Choroid plexus epithelial cell (primary cell): ENCODE measurements around the gene ATRNL1.

Source experiments
- DNase-seq: peaks from one replicate; pipeline ENCODE4 v3.0.0-alpha.2; 2010; ENCODE audit warnings: low read depth
- H3K4me3 ChIP-seq: 2 replicates; pipeline ENCODE4 v1.5.1; 2011; ENCODE audit warnings: low read depth, mild to moderate bottlenecking, control low read depth, low read length, moderate library complexity
- CTCF ChIP-seq: conservative IDR thresholded peaks from 2 replicates; pipeline ENCODE4 v1.5.1; 2011; ENCODE audit warnings: low read depth, mild to moderate bottlenecking, control low read depth, inconsistent platforms, low read length, moderate library complexity

ATRNL1 gene

GRCh38 chr10:115957786-115958442 is 864.7 kb downstream of the ATRNL1 start:
- no peak for DNase-seq
- no peak for TF ChIP-seq CTCF
- H3K4me3 ChIP-seq = no peak overlapping the region

DNA sequence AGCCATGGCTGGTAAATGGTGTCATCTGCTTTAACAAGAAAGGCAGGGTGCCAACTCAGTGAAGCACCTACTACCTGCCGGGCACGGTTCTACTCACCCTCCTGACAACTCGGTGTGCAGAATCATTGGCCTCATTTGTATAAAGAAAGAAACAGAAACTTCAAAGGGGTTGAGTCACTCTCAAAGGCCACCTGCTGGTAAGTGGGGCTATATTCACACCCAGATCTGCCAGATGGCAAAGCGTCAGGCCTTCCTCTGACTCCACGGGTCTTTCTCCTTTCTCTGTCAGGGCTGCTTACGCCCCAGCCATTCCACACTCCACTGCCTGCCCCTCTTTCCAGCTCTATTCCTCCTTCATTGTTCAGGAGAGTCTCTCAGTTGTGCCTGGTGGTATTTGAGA is 870.7 kb downstream of the ATRNL1 start:
- no peak overlapping the region for H3K4me3 ChIP-seq
- TF ChIP-seq CTCF = peak; percentile 58
- peak; percentile 56 for DNase-seq

- no peak for DNase-seq
- H3K4me3 ChIP-seq = no peak overlapping the region
- no peak for TF ChIP-seq CTCF
Observed at GRCh38 chr10:115964827-115965226, 871.7 kb downstream of the ATRNL1 start.

GRCh38 chr10:115965376-115965775 is 872.2 kb downstream of the ATRNL1 start:
- no peak for TF ChIP-seq CTCF
- H3K4me3 ChIP-seq = no peak overlapping the region
- no peak for DNase-seq

DNA sequence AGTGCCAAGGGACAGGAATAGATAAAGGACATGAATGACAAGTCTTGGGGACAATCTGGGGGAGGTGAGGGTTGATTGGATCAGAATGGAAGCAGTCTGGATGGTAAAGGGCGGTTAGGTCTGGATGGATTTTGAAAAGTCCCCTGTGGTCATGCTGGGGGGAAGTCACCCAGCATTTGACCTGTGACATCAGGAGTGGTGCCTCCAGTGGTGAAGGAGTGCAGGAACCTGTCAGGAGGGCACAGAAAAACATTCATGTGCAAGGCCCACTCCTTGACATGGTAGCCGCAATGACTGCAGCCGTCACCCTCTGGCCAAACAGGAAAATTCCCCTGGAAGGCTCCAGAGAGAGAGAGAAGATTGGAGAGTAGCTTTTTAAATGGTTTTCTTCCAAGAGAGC is 875.1 kb downstream of the ATRNL1 start:
- no peak for TF ChIP-seq CTCF
- DNase-seq = no peak
- no peak overlapping the region for H3K4me3 ChIP-seq

DNA sequence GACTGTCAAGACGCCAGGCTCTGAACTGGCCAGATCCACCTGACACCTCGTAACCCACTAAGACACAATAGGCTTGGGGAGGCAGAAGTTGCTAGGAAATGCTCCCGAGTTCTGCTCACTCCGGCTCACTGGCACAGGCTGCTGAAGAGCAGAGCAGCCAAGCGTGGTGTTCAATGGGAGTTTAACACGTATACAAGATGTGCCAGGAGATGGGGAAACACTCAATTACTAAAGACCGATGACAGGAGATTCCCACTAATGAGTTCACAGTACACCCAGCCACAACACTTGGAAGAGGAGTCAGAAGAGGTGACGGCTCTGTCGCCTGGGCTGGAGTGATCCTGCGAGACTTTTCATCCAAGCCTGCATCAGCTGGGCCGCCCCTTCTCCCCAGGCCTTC is 876.4 kb downstream of the ATRNL1 start:
- no peak for TF ChIP-seq CTCF
- no peak for DNase-seq
- no peak overlapping the region for H3K4me3 ChIP-seq

DNA sequence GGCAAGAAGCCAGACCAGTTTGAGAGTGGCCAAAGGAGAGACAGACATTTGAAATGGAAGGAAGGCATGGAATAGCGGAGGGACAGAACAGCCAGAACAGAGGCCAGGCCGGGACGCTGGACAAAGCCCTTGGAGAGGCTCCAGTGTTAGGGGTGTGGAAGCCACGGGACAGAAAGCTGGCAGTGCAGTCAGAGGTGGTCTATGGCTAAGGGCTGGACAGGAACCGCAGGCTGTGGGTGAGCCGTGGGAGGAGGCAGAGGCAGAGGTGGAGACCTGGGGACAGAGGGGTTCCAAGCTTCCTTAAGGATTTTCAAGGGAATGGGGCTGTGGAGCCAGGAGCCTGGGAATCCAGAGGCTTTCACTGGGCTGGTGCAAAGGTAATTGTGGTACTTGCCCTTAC is 878.8 kb downstream of the ATRNL1 start:
- TF ChIP-seq CTCF = no peak
- DNase-seq = no peak

More for the DNA sequence above, 878.8 kb downstream of the ATRNL1 start:
- H3K4me3 ChIP-seq = no peak overlapping the region
